ENCODE measurements around the gene GNG12.

GNG12 gene

DNA sequence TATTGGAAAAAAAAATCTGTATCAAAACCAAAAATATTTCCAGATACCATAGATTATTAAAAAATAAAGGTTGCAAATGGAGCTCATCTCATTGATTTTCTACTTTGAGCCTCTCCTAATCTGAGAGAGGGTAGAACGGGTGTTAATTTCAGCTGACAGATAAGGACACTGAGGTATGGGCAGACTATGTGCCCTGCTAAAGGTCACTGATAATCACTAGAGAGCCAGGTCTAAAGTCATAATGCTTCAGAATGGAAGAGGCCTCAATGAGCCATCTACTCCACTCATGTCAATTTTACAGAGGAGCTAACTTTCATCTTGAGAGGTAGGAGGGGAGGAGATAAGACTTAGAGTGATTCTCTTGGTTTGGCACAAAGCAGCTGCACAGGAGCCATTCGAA lies 21.0 kb downstream of the GNG12 start:
- DNase-seq, result no peak

DNA sequence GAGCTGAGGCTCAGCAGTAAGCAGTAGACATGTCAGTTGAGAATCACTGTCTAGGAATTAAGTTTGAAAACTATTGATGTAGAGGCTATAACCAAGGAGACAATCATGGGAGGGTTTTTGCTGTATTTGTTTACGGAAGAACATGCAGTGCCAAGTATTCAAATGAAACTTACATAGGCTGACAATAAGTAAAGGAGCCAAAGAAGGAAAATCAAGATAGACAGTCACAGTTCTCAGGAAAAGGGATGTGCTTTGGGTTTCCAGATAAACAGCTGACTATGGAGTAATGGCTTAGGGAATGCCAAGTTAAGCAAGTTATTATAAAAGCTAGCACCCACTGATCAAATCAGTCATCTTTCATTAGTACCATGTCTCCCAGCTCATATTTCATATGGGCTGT lies 21.5 kb downstream of the GNG12 start:
- DNase-seq, result no peak

GRCh38 chr1:67809887-67810286 lies 23.4 kb downstream of the GNG12 start:
- no peak for DNase-seq

DNA sequence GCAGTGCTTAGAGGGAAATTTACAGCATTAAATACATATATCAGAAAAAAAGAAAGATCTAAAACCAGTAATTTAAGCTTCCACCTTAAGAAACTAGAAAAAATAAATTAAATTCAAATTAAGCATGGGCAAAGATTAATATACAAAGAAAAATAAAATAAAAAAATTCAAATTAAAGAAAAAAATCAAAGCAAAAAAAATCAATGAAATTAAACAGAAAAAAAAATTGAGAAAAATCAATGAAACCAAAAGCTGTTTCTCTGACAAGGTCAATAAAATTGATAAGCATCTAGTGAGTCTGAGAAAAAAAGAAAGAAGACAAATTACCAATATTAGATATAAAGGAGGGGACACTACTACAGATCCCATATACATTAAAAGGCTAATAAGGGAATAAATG lies 26.0 kb downstream of the GNG12 start:
- DNase-seq, result no peak

DNA sequence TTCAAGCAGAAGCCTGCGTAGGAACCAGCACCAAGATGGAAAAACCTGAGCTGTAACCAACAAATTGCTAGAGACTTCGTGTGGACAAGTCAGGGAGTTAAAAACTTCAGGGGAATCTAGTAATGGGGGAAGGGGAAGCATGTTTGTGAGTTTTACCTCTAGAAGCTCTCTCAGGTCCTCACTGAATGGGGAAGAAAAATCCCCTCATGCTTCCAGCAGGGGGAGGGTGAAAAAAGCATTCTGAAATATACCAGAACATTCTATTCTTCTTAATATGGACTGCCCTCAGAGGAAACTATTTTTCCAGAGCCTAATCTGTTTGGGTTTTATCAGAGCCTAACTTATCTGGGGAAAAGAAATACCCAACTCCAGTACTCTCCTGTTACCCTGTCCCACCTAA lies 28.6 kb downstream of the GNG12 start:
- DNase-seq, result no peak

GRCh38 chr1:67803380-67804279 lies 29.6 kb downstream of the GNG12 start:
- DNase-seq, result no peak

DNA sequence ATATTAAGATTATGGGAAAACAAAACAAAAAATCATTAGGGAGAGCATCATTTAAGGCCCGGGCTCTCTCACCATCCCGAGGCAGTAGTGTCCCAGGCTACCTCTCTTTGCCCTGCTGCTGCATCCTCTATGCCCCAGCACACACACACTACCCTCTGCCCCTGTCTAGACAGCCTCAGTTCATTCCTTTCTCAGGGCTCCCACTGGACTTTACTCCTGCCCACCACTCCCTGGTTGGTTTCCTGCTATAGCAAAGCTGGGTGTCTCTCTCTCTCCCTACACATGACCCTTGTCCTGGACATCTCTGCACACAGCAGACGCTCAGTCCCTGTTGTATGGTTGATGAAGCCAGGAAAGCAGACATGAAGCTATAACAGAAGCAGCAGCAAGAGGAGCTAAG lies 30.7 kb downstream of the GNG12 start:
- DNase-seq, result no peak

DNA sequence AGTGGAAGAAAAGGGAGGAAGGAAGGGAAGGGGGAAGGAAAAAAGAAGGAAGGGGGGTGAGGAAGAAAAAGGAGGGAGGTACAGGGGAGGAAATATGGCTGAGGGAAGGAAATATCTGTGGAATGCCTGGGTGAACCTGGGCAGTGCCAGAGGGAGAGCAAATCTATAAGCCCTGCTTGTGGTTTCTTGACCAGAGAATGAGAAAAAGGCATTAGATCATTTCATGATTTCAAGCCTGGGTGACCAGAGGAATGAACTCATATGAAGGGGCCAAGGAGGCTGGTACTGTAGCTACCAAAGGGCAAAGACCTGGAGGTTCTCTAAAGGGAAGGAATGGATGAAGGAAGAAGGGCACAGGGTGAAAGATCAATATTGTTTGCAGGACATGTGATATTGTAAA lies 31.4 kb downstream of the GNG12 start:
- DNase-seq, result no peak

GRCh38 chr1:67795179-67795912 lies 37.9 kb downstream of the GNG12 start:
- no peak for DNase-seq

GRCh38 chr1:67793562-67793961 lies 39.7 kb downstream of the GNG12 start:
- DNase-seq, result no peak

- no peak for DNase-seq
Measured at GRCh38 chr1:67792741-67793458, 40.4 kb downstream of the GNG12 start.

- no peak for DNase-seq
Measured at GRCh38 chr1:67792103-67792502, 41.2 kb downstream of the GNG12 start.

DNA sequence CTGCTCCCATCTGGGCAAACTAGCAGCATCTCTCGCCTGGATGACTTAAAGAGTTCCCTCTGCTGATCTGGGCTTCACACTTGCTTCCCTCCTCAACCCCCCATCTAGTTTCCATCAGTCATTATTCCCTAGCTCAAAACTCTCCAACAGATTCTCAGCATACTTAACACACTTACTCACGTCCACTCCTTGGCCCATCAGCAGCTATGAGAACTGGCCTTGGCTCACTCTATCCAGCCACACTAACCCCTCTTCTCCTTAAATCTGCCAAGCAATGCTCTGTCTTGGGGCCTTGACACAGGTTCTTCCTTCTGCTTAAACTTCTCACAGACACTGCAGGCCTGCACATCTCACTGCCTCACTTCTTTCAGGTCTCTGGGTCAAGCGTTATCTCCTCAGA lies 41.6 kb downstream of the GNG12 start:
- no peak for DNase-seq

GRCh38 chr1:67791261-67791660 lies 42.0 kb downstream of the GNG12 start:
- no peak for DNase-seq

DNA sequence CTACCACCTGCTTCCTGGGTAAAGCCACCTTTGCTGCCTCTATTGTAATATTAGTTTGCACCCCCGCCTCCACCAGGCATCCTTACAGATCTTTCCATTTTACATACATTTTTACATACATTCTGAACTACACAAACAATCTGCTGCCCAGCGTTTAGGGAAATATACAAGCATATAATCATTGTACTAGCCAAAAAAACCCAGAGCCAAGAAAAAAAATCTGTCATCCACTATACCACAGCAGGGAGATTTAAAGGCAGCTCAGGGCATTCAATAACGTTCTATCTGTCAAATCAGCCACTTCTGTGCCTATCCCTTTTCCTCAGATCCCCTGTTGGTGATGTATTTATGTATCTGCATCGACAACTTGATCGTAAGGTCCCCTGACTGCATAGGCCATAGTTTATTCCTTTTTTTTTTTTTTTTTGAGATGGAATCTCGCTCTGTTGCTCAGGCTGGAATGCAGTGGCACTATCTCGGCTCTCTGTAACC lies 43.0 kb downstream of the GNG12 start:
- no peak for DNase-seq

GRCh38 chr1:67789551-67789950 lies 43.7 kb downstream of the GNG12 start:
- DNase-seq, result no peak

DNA sequence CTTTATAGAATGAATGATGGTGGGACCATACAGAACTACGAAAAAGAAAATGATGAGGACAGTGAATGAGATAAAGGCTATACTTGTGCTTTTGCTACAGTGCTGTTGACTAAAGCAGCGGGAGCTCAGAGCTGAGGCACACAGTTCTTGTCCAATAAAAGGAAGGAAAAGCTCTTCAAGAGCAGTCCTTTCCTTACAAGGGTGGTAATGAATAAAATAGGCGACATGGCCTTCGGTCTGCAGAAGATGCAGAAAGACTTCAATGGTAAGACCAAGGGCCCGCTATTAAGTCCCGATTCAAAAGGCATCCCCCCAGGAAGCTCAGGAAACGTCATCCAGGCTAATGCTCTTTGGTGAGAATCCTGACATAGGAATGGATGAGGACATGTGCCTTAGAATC lies 44.4 kb downstream of the GNG12 start:
- no peak for DNase-seq

- no peak for DNase-seq
Measured at GRCh38 chr1:67788238-67788790, 45.0 kb downstream of the GNG12 start.

GRCh38 chr1:67787746-67788145 lies 45.5 kb downstream of the GNG12 start:
- DNase-seq, result no peak

GRCh38 chr1:67785847-67786753 lies 47.2 kb downstream of the GNG12 start:
- DNase-seq, result no peak

- no peak for DNase-seq
Measured at GRCh38 chr1:67784545-67785186, 48.6 kb downstream of the GNG12 start.

DNA sequence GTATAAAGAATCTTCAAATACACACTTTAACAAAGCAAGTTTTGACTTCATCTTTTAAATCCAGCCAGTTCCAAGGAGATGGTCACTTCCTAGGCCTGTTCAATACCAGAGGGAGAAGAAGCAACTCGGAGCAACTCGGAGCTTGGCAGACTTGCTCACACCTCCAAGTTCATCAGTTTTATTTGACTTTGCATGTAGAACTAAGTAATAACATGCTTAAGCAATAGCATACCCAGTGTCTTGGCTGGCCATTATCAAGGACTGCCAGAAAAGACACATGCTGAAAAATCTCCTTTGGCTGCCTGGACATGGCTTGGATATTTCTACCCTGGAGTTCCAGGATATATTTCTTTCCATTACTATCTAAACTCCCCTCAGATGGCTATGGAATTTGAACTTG lies 52.6 kb downstream of the GNG12 start:
- no peak for DNase-seq

Data from KG1 (cell line).